D721Med (cell line): ENCODE data around the gene KLHL25.
A peak's percentile ranks its signal among the peaks of the same experiment; 100 is the strongest.

Experiments
- DNase-seq: peaks from one replicate; pipeline ENCODE4 v3.0.0; 2011; ENCODE audit warnings: low spot score; ENCODE audit not compliant: insufficient read length
- FAIRE-seq: peaks from 2 replicates; lab custom pipeline; 2011; peaks lifted over from hg19 to GRCh38; lab: Jason Lieb, UNC
- CTCF ChIP-seq: IDR thresholded peaks from 2 replicates; pipeline ENCODE4 v1.5.1; 2012; ENCODE audit warnings: mild to moderate bottlenecking, control low read depth; ENCODE audit not compliant: insufficient read depth; ENCODE audit errors: missing control alignments

The KLHL25 gene

DNA sequence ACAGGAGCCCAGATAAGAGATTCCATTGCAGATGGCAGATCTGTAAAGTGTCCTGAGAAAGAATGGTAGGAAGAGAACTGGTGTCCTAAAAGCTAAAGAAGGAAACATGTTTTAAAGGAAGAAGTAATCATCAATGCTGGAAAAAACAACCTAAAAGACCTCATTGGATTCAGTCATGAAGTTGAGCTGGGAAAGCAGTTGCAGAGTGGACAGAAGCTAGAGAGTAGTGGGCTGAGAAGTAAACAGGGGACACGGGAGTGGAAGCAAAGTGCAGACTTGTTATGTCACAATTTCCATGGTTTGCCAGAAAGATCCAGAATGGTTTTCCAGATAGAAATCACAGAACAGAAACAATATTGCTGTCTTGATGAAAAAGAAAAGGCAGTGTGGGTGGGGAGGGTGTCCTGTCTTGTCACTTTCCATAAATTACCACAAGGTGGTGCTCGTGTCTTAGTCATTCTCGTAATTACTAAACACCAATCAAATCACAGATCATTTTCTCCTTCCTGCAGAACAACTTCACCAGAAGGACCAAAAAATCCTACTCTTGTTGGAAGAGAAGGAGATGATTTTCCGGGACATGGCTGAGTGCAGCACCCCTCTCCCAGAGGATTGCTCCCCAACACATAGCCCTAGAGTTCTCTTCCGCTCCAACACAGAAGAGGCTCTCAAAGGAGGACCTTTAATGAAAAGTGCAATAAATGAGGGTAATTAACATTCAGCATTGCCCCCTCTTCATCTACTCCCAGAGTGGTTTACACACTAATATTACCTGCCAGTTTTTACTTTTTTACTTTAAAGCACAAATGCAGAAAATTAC is 64.5 kb downstream of the KLHL25 start:
- peak; percentile 80 for TF ChIP-seq CTCF
- FAIRE-seq (peak; percentile 92), DNase-seq (no peak)

- no peak for DNase-seq
- TF ChIP-seq CTCF = no peak
- no peak for FAIRE-seq
Measured at GRCh38 chr15:85727068-85727467, 67.7 kb downstream of the KLHL25 start.

- FAIRE-seq (no peak), DNase-seq (no peak)
- no peak for TF ChIP-seq CTCF
Measured at GRCh38 chr15:85726454-85726853, 68.3 kb downstream of the KLHL25 start.

DNA sequence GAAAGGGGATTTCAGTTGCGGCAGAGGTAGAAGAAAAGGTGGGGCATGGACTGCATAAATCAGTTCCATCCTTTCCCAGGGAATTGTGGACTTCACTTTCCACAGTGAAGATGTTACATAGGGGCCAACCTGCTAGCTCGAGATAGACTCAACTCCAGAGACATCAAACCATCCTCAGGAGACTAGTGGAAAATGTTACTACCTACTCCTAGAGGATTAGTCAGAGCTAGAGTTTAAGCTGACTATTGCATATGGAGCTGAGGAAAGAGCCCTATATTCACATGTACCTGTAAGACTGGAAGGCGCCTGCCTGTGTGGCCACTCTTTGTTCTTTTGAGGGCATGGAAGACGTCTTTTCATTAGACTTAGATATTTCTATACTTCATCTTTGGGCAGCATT is 69.2 kb downstream of the KLHL25 start:
- FAIRE-seq (no peak), DNase-seq (no peak)
- no peak for TF ChIP-seq CTCF

DNA sequence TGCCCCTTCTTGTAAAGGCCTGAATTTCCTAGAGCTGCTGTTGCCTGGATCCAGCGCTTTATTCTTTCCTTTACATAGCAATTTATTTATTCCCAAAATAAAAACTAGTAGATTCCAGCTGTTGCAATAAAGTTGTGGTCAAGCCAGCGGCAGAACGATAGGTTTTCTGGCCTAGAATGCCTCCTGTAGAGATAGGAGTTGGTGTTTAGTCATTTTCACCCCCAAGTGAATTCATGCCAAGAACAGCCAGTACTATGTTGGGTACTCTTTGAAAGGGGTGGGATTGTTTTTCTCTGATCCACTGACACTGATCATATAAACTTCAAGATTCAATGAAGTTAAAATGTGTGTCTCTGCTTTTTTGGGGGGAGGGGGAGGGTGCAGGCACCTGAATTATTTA is 69.7 kb downstream of the KLHL25 start:
- DNase-seq (no peak), FAIRE-seq (no peak)
- no peak for TF ChIP-seq CTCF

GRCh38 chr15:85723960-85724945 is 70.5 kb downstream of the KLHL25 start:
- TF ChIP-seq CTCF = no peak
- DNase-seq (no peak), FAIRE-seq (no peak)
